HG03066 (cell line): Measurements from ENCODE around the gene CHST3.
"Not testable (repeated sequence)": the region's sequence is repeated elsewhere in the genome, so short reads cannot be mapped to it uniquely, and the experiment has no call there.

ENCODE experiments used
- ATAC-seq: cut with Tn5 transposase; IDR thresholded peaks from one replicate; pipeline ENCODE4 v1.9.1; 2021; ENCODE audit warnings: low read depth; ENCODE audit not compliant: unreplicated experiment

CHST3 gene, protein sequence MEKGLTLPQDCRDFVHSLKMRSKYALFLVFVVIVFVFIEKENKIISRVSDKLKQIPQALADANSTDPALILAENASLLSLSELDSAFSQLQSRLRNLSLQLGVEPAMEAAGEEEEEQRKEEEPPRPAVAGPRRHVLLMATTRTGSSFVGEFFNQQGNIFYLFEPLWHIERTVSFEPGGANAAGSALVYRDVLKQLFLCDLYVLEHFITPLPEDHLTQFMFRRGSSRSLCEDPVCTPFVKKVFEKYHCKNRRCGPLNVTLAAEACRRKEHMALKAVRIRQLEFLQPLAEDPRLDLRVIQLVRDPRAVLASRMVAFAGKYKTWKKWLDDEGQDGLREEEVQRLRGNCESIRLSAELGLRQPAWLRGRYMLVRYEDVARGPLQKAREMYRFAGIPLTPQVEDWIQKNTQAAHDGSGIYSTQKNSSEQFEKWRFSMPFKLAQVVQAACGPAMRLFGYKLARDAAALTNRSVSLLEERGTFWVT

DNA sequence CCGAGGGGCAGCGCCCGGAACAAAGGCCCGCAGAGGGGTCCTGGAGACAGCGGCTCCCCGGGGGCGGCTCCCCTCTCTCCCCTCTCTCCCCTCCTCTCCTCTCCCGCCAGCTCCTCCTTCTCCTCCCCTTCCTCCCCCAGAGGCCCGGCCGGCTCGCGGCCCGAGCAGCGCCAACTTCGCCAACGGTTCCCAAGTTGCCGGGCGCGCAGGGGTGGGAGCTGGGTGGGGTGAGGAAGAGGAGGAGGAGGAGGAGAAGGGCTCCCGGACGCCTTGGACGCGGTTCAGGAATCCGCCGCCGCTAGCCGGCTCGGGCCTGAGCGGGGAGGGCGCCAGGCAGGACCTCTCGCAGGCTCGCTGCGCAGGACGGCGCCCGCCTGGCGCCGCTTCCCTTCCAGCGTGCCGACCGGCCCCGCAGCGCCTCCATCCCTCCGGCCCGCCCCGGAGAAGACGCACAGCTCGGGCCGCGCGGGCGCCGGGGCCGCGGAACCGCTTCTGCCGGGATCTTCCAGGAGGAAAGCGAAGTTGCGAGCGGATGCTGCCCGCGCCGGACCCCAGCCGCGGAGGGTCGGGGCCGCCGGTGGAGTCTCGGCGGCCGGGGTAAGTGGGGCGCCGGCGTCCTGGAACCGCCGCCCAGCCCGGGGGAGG lies at the start of gene CHST3:
TSS of gene CHST3 (plus strand) at position 298 of the 645 bp plus-strand sequence. CDS start 41,448 bp downstream, outside the sequence.
- ATAC-seq = no peak

DNA sequence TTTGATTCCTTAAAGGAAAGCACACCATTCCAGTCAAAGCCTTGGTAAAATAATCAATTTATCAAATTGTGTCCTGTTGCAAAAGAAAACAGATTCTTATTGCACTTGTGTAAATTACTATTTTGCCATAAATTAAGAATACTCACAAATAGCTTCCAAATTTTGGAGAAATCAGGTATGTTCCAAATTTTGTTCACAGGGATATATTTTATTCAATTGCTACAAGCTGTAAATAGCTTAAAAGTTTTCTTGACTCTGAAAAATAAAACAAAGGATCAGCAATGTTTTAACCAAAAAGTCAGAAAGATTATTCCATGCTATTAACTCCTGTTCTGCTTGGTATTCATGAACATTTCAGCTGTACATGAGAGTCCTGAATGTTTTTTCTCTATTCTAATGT lies 47.4 kb upstream of the CHST3 start:
- no peak for ATAC-seq

DNA sequence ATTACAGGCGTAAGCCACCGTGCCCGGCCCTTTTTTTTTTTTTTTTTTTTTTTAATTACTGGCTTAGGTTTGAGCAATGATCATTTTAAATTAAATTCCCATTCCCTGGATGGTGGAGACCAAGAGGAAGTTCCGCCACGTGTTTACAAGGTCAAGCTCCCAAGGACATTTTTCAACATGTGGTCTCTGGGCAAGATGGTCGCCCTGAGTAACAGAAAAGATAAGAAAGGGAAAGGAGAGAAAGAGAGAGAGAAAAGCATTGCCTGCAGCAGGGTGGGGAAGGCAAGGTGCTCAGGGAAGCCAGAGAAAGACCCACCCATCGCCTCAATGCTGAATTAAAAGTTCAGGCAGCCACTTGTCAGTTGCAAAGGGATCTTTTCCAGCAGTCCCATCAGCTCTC lies 45.2 kb upstream of the CHST3 start:
- ATAC-seq = no peak

DNA sequence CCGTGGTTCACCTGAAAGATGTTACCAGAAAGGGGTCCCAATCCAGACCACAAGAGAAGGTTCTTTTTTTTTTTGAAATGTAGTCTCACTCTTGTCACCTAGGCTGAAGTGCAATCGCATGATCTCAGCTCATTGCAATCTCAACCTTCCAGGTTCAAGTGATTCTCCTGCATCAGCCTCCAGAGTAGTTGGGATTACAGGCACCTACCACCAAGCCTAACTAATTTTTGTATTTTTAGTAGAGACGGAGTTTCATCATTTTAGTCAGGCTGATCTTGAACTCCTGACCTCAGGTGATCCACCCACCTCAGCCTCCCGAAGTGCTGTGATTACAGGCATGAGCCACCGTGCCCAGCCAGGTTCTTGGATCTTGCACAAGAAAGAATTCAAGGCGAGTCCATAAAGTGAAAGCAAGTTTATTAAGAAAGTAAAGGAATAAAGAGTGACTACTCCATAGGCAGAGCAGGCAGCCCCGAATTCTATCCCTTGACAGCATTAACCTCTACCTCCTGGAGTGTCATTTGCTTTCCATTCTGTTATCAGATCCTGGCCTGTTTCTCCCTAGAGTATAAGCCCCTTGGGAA lies 44.1 kb upstream of the CHST3 start:
- not testable (repeated sequence) for ATAC-seq

DNA sequence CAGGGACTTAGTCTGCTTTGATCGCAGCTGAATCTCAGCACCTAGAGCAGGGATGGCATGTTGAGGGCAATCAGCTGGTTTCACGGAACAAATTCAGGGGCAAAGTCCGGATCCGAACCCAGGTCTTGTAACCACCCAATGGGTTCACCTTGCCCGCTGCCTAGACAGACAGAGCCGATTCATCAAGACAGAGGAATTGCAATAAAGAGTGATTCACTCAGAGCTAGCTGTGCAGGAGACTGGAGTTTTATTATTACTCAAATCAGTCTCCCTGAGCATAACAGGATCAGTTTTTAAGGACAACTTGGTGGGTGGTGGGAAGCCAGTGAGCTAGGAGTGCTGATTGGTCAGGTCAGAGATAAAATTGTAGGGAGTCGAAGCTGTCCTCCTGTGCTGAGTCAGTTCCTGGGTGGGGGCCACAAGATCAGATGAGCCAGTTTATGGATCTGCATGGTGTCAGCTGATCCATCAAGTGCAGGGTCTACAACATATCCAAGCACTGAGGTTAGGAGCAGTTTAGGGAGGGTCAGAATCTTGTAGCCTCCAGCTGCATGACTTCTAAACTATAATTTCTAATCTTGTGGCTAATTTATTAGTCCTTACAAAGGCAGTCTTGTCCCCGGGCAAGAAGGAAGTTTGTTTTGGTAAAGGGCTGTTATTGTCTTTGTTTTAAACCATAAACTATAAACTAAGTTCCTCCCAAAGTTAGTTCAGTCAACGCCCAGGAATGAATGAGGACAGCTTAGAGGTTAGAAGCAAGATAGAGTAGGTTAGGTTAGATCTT lies 43.5 kb upstream of the CHST3 start:
- no peak for ATAC-seq

DNA sequence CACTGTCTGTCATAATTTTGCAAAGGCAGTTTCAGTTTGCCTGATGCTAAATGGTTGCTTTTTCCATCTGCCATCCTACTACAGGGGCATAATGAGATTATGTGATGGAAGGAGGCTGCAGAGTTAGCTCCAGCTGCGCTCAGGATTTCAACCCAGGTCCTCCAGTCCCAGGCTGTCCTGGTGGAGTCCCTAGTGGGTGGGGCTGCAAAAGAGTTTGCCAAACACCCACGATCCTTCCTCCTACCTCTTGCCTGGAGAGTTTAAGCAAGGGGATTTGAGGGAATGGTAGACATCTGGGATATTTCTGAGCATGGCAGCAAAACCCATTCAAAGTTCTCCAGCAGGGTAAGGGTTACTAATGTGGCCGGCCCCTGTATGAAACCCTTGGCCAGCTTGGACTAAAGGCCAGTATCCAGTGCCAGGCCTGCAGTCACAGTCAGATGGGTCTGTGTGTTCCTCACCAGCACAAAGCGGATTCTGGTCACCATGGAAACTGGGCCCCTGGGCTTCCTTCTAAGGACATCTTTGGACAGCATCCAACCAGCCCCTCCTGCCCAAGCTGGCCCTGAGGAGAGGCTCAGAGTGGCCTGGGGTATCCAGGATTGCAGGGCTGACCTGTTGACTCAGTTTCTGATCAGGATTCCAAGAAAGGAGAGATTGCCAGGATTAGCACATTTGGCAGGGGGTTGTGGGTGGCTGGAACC lies 42.7 kb upstream of the CHST3 start:
- no peak for ATAC-seq

DNA sequence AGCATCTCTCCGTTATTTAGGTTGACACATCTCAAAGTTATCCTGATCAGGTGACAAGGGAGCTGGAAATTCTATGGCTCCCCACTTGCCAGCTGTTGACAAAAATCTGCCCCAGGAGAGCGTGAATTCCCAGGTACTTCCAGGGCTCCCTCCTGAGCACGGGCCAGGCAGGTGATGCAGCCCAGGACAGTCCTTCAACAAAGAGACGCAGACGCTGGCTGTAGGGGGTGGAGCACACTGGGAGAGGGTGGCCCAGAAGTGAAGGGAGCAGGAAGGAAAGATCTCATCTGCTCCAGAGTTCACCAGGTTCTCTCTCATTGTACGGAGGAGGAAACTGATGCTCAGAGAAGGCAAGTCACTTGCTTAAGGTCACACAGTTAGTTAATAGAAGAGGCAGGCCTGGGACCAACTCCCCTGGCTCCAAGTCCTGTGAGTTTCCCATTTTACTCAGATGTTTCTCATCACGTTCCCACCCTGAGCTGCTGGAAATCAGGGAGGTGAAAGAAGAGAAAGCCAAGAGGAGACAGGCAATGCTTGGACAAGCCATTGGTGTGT lies 41.0 kb upstream of the CHST3 start:
- no peak for ATAC-seq

DNA sequence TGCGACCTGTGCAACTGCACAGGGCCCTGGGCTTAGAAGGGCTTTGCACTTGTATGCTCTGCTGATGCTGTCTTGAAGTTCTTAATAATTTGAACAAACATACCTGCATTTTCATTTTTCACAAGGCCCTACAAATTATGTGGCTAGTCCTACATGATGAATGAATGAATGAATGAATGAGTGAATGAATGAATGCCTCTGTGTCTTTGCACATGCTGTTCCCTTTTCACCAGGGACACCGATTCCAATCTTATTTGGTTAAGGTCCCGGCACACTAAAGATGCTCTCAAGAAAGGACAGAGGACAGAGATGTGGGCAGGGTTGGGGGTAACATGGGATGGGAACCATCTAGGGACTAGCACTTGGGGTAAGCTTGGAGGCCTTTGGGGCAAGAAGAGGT lies 39.4 kb upstream of the CHST3 start:
- ATAC-seq = no peak

DNA sequence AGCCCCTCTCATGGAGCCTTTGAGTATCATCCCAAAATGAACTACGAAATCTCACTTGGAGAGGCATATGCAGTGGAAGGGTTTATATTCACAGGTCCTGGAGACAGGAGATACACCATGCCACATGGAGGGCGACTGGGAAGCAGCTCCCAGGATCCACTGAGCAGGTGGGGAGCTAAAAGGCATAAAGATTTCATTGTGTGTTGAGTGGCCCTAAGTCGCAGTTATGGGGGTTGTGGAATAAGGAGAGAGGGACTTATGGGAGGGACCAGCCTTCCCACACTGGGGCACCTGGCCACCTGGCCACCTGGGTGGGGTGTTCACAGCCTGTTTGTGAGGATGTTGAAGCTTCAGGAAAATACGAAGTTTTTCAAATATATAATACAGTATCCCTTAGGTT lies 37.0 kb upstream of the CHST3 start:
- ATAC-seq = no peak

DNA sequence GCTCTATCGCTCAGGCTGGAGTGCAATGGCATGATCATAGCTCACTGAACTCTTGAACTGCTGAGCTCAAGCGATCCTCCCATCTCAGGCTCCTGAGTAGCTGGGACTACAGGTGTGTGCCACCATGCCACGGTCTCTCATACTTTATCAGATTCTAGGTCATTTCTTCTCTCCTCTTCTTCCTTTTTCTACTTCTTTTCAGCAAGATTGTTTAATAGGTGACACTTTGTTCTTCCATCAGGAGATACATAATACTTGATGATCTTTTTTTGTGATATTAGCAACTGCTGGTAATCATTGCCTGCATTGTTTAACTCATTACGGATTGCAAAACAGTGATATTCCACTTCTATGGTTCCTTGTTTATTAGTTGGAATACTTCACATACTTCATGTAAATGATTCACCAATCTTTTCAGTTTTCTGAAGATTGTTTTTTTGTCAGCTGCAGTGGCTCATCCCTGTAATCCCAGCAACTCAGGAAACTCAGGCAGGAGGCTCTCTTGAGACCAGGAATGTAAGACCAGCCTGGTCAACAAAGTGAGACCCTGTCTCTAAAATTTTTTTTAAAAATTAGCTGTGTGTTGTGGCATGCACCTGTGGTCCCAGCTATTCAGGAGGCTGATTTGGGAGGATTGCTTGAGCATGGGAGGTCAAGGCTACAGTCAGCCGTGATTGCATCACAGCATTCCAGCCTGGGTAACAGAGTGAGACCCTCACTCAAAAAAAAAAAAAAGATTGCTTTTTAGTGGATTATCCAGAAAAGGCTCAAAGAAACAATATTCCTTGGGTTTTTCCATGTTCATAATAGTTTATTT lies 36.2 kb upstream of the CHST3 start:
- ATAC-seq = no peak

DNA sequence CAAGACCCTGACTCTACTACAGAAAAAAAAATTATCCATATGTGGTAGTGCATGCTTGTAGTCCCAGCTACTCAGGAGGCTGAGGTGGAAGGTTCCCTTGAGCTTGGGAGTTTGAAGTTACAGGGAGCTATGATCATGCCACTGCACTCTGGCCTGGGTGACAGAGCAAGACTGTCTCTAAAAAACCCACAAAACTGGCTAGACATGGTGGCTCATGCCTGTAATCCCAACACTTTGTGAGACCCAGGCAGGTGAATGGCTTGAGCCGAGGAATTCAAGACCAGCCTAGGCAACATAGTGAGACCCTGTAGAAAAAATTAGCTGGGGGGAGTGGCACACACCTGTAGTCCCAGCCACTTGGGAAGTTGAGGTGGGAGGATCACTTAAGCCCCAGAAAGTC lies 32.9 kb upstream of the CHST3 start:
- no peak for ATAC-seq

DNA sequence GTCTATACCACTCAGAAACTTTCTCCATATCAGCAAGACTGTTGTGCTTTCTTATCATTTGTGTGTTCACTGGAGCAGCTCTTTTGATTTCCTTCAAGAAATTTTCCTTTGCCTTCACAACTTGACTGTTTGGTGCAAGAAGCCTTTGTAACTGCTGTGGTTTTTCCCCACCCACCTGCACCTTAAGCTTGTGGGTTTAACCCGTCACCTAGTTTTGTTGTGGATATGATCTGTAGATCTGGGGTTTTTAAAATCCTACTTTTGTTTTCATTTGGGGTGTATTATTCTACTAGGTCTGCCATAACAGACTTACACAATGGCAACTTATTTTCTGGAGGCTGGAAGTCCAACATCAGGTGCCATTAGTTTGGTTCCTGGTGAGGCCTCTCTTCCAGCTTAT lies 30.5 kb upstream of the CHST3 start:
- no peak for ATAC-seq

DNA sequence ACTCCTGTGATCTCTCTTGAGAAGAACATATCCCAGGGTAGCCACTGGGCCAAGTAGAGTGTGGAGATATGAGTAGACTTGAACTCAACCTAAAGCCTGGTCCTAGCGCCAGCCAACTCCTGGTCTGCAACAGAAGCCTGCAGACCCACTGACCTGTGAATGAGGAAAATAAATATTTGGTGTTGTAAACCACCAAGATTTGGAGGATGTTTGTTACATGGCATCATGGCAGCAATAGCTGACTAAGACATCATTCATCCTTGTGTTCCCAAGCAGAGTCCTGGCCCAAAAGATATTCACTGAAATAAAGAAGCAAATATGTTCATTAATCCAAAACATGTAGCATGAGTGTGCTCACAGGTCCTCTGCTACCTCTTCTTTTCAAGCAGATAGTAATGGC lies 26.0 kb upstream of the CHST3 start:
- ATAC-seq = no peak

DNA sequence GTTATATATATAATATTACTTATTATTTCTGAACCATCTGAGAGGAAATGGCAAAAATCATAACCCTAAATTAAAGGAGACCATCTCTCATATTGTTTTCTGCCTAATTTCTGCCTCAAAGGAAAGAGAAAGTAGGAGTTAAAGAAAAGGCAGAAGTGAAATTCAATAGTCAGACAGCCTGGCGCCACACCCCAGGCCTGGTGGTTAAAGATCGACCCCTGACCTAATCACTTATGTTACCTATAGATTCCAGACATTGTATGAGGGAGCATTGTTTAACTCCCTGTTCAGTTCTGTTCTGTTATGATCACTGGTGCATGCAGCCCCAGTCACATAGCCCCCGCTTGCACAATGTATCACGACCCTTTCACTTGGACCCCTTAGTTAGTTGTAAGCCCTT lies 24.9 kb upstream of the CHST3 start:
- ATAC-seq = no peak

DNA sequence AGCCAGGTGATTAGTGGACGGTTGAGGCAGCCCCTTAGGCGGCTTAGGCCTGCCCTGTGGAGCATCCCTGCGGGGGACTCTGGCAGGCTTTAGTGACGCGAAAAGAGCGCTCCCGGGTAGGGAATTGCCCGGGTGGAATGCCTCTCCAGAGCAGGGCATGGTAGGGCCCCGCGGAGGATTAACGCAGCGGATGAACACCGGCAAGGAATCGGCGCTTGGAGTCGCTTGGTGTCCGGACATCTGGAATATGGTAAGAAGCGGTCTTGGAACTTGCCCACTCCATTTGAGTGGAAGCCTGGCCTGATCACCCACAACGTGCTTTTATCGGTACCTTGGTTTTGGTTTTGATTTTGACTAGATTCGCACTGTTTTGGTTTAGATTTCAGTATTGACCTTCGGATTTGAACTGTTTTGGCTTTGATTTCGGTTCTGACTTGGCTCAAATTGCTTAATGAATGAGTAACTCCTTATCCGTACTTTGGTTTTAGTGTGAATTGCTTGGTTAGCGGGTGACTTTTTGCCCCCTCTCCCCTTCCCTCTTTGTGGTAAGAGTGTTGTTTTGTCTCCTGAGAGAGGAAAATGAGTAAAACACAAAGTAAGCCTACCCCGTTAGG lies 24.2 kb upstream of the CHST3 start:
- ATAC-seq = no peak

DNA sequence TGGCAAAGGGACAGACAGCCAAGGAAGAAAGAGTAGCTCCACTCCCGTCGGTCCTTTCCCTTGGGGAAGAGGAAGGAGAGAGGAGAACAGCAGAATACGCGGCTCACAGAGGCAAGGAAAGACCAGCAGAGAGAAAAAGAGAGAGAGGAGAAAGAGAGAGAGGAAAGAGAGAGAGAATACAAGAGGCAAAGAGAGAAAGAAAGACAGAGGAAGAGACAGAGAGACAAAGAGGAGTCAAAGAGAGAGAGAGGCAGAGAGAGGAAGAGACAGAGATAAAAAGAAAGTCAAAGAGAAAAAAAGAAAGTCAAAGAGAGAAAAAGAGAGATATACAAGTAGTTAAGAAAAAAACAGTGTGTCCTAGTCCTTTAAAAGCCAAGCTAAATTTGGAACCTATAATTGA lies 23.4 kb upstream of the CHST3 start:
- ATAC-seq = no peak

DNA sequence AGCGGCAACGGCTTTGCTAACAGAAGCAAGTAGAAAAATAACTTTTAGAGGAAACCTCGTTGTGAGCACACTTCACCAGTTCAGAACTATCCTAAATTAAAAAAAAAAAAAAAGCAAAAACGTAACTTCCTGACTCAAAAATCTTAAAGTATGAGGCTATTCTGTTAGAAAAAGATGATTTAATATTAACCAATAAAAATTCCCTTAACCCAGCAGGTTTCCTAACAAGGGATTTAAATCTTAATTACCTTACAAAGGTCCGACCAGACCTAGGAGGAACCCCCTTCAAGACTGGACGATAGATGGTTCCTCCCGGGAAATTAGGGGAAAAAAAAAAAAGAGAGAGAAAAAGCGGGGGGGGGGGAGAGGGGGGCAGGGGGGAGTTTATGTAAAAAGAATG lies 22.9 kb upstream of the CHST3 start:
- no peak for ATAC-seq

DNA sequence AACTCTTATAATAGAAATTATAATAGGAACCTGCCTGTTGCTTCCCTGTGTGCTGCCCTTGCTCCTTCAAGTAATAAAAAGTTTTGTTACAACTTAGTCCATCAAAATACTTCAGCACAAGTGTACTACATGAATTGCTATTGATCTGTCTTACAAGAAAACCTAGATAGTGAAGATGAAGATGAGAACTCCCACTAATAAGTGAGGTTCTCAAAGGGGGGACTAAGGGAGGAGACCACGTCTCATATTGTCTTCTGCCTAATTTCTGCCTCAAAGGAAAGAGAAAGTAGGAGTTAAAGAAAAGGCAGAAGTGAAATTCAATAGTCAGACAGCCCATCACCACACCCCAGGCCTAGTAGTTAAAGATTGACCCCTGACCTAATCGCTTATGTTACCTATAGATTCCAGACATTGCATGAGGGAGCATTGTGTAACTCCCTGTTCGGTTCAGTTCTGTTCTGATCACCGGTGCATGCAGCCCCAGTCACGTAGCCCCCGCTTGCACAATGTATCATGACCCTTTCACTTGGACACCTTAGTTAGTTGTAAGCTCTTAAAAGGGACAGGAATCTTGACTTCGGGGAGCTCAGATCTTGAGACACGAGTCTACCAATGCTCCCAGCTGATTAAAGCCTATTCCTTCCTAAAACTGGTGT lies 18.2 kb upstream of the CHST3 start:
- no peak for ATAC-seq
